ENCODE data around the gene RTTN.

DNA sequence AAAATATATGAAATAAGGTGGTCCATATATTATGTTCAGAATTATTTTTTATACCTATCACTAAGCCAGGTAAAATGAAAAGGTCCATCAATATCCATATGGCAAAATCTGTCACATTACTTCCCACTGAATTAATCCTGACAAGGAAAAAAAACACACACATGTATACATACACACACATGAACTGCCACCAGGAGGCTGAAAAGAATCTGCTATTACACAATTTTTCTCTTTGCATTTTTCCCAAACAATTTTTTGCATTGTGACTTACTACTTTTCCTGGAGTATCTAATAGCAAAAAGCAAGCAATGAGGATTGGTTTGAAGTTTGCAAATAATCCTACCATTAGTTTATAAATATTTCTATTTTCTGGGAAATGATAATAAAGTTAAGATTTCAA is 129.6 kb downstream of the RTTN start:
- TF ChIP-seq, protein P1, sequence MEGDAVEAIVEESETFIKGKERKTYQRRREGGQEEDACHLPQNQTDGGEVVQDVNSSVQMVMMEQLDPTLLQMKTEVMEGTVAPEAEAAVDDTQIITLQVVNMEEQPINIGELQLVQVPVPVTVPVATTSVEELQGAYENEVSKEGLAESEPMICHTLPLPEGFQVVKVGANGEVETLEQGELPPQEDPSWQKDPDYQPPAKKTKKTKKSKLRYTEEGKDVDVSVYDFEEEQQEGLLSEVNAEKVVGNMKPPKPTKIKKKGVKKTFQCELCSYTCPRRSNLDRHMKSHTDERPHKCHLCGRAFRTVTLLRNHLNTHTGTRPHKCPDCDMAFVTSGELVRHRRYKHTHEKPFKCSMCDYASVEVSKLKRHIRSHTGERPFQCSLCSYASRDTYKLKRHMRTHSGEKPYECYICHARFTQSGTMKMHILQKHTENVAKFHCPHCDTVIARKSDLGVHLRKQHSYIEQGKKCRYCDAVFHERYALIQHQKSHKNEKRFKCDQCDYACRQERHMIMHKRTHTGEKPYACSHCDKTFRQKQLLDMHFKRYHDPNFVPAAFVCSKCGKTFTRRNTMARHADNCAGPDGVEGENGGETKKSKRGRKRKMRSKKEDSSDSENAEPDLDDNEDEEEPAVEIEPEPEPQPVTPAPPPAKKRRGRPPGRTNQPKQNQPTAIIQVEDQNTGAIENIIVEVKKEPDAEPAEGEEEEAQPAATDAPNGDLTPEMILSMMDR (conservative IDR thresholded peaks at IDR 0.05; ENCODE audit: low read length), result no peak
- no peak for TF ChIP-seq EZH2phosphoT487 (IDR thresholded peaks at IDR 0.05; ENCODE audit: borderline replicate concordance)
